Mesodermal cell (in vitro differentiated cells): ENCODE measurements around the gene PDGFRA.

Experiments used
- H3K27ac ChIP-seq: 2 replicates; pipeline ENCODE4 v1.7.0; 2013; ENCODE audit warnings: mild to moderate bottlenecking, low read depth, low read length, moderate library complexity; ENCODE audit not compliant: severe bottlenecking
- H3K36me3 ChIP-seq: 2 replicates; pipeline ENCODE4 v1.7.1; 2013; ENCODE audit warnings: mild to moderate bottlenecking, low read length, moderate library complexity; ENCODE audit not compliant: control insufficient read depth, insufficient read depth
- H3K4me1 ChIP-seq: one replicate; pipeline ENCODE4 v1.7.1; 2013; ENCODE audit warnings: mild to moderate bottlenecking, low read length; ENCODE audit not compliant: insufficient read depth, control insufficient read depth, poor library complexity, severe bottlenecking
- H3K4me3 ChIP-seq: 2 replicates; pipeline ENCODE4 v1.7.0; 2013; ENCODE audit warnings: low read length, control low read depth, mild to moderate bottlenecking; ENCODE audit not compliant: insufficient read depth, poor library complexity, severe bottlenecking; ENCODE audit errors: extremely low read depth
- H3K9me3 ChIP-seq: 2 replicates; pipeline ENCODE4 v1.7.1; 2013; ENCODE audit warnings: mild to moderate bottlenecking, low read length, moderate library complexity; ENCODE audit not compliant: control insufficient read depth
- WGBS, 2 experiments: methylation state at CpG; one replicate each; pipeline ENCODE4 v1.1.5; 2013; ENCODE audit warnings: missing lambda C conversion rate in 2 of 2; ENCODE audit not compliant: insufficient coverage in 2 of 2; 5-methylcytosine and 5-hydroxymethylcytosine counted together

The PDGFRA gene

DNA sequence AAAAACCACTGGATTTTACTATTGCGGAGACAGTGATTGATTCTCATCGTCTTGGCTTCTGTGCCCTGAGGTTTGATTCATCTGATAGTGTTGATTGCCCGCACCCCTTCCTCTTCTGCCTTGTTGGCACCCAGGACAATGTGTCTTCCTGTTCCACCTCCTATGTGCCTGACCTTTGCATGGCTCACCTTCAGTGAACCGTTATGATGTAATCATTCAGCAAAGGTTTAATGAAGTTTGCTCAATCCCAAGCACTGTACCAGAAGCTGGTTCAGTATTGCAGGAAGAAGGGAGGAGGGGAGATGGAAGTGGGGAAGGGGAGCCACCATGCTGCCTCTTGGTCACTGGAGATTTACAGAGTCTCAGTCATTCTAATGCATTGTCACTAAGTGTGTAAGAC is 36.3 kb downstream of the PDGFRA start:
- Histone ChIP-seq H3K27ac (no peak overlapping the region), H3K4me1 (no peaks in the 10 kb centered on the region), H3K9me3 (no peaks in the 10 kb centered on the region), H3K4me3 (no peak overlapping the region), H3K36me3 (peaks cover 87% of the 10 kb centered on the region)
- 90 to 100% methylated on average over 2 to 3 of the region's 4 CpGs for WGBS, 2 experiments

DNA sequence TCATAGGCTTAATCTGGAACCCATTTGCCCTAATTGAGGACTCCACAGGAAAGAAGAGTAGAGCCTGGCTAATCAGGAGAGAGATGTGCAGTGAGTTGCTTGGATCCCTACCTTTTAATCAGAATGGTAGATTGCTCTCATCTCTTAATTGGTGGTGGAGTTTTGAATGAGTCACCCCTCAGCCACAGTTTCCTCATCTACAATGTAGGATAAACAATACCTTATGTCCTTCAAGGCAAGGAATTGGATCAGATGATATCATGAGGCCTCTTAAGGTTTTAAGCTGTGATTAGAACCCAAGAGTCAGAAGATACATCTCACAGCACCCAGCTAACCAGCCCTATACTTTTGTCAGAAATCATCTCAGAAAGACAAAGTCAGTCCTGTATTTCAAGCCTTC is 39.1 kb downstream of the PDGFRA start:
- Histone ChIP-seq H3K4me1 (no peaks in the 10 kb centered on the region), H3K36me3 (peaks cover 96% of the 10 kb centered on the region), H3K27ac (no peak overlapping the region), H3K9me3 (no peaks in the 10 kb centered on the region), H3K4me3 (no peak overlapping the region)

GRCh38 chr4:54271464-54271863 is 42.4 kb downstream of the PDGFRA start:
- no peaks in the 10 kb centered on the region for H3K4me1 ChIP-seq
- no peak overlapping the region for H3K27ac ChIP-seq
- no peak overlapping the region for H3K4me3 ChIP-seq
- no peaks in the 10 kb centered on the region for H3K9me3 ChIP-seq
- H3K36me3 ChIP-seq, result peaks cover 93% of the 10 kb centered on the region

- H3K4me1 ChIP-seq, result peaks cover 4% of the 10 kb centered on the region
- 80 to 100% methylated on average over 1 of the region's 3 CpGs for WGBS, 2 experiments
- H3K36me3 ChIP-seq, result peaks cover 93% of the 10 kb centered on the region
- no peaks in the 10 kb centered on the region for H3K9me3 ChIP-seq
- no peak overlapping the region for H3K4me3 ChIP-seq
- no peak overlapping the region for H3K27ac ChIP-seq
These were observed 43.0 kb downstream of the PDGFRA start for GRCh38 chr4:54272051-54272450.

GRCh38 chr4:54274264-54274663 is 45.2 kb downstream of the PDGFRA start:
- no peaks in the 10 kb centered on the region for H3K9me3 ChIP-seq
- 100% methylated on average over 2 of the region's 3 CpGs; no CpG with 5 or more reads in 1 of the 2 experiments for WGBS, 2 experiments
- H3K36me3 ChIP-seq, result peaks cover 93% of the 10 kb centered on the region
- no peak overlapping the region for H3K27ac ChIP-seq
- H3K4me3 ChIP-seq, result no peak overlapping the region
- H3K4me1 ChIP-seq, result peaks cover 4% of the 10 kb centered on the region

- peaks cover 93% of the 10 kb centered on the region for H3K36me3 ChIP-seq
- no peaks in the 10 kb centered on the region for H3K9me3 ChIP-seq
- peaks cover 4% of the 10 kb centered on the region for H3K4me1 ChIP-seq
- H3K27ac ChIP-seq, result no peak overlapping the region
- WGBS, 2 experiments, result 100% methylated on average over 1 of the region's 3 CpGs; no CpG with 5 or more reads in 1 of the 2 experiments
- no peak overlapping the region for H3K4me3 ChIP-seq
These were observed 45.9 kb downstream of the PDGFRA start for GRCh38 chr4:54274795-54275665.

- H3K4me3 ChIP-seq, result no peak overlapping the region
- peaks cover 4% of the 10 kb centered on the region for H3K4me1 ChIP-seq
These were observed 47.7 kb downstream of the PDGFRA start for GRCh38 chr4:54276641-54277430.

GRCh38 chr4:54277691-54278090 is 48.6 kb downstream of the PDGFRA start:
- Histone ChIP-seq H3K36me3 (peaks cover 93% of the 10 kb centered on the region), H3K4me1 (peaks cover 4% of the 10 kb centered on the region), H3K4me3 (no peak overlapping the region), H3K9me3 (peaks cover 10% of the 10 kb centered on the region), H3K27ac (peak overlapping the region; percentile 37)
- 69 to 75% methylated on average over 1 of the region's 1 CpG for WGBS, 2 experiments

More at GRCh38 chr4:54276641-54277430, 47.7 kb downstream of the PDGFRA start:
- Histone ChIP-seq H3K9me3 (peaks cover 3% of the 10 kb centered on the region), H3K36me3 (peaks cover 92% of the 10 kb centered on the region), H3K27ac (no peak overlapping the region)
- 32 to 35% methylated on average over 14 to 19 of the region's 20 CpGs for WGBS, 2 experiments

DNA sequence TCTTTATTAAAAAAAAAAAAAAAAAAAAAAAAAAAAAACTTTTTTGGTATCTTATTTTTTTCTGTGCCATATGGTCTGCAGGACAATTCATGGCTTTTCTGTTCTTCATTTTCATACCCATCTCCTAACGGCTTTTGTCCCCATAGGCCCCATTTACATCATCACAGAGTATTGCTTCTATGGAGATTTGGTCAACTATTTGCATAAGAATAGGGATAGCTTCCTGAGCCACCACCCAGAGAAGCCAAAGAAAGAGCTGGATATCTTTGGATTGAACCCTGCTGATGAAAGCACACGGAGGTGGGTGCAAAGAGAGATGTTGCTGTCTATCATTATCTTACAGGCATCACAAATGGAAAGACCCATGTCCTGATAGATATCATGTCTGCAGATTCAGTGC is 49.1 kb downstream of the PDGFRA start:
- peaks cover 4% of the 10 kb centered on the region for H3K4me1 ChIP-seq

DNA sequence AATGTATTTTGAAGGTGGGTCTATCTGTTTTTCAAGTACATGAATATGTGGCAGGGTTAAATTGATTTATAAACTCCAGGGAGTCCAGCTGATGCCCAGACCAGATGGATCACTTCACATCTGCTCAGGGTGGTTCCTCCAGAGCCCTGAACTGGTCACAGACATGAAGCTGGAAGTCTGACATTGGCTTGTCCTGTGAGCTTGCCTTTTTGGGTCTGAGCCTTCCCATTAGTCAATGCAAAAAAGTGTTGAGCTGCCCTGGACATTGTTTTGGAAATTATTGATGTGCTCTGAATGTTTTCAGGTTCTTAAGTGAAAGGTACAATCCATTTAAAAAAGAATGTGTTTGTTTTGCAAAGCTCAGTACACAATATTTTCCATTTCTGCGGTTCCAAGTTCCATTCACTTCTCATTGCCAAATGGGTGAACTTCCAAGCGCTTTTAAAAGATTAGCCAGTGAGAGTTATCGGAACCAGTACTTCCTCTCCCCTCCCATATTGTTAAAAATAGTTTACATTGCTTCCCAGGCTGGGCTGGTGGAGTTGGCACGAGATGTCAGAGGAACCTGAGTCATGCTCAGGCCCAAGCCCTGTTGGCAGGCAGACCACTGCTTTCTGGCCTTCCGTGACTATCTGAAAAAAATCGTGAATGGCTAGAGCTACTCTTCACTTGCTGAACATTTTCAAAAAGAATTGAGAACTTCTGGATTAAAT is 52.1 kb downstream of the PDGFRA start:
- peak overlapping the region; percentile 32 for H3K27ac ChIP-seq
- H3K9me3 ChIP-seq, result peaks cover 13% of the 10 kb centered on the region
- no peak overlapping the region for H3K4me3 ChIP-seq
- peaks cover 4% of the 10 kb centered on the region for H3K4me1 ChIP-seq
- WGBS, 2 experiments, result 88 to 92% methylated on average over 3 to 4 of the region's 6 CpGs
- peaks cover 87% of the 10 kb centered on the region for H3K36me3 ChIP-seq

More for the DNA sequence above, 49.1 kb downstream of the PDGFRA start:
- H3K9me3 ChIP-seq, result peaks cover 13% of the 10 kb centered on the region
- no peak overlapping the region for H3K4me3 ChIP-seq
- H3K36me3 ChIP-seq, result peaks cover 93% of the 10 kb centered on the region
- 100% methylated on average over 1 of the region's 2 CpGs; no CpG with 5 or more reads in 1 of the 2 experiments for WGBS, 2 experiments
- H3K27ac ChIP-seq, result no peak overlapping the region
